Vagina (tissue), 2 donors: ENCODE results near the gene MPP4.

Source experiments
- CTCF ChIP-seq, 3 experiments: fragments of 450-650 bp in 2 of 3; fragments of 200-600 bp in 1 of 3; sonication (generic) in 1 of 3; IDR thresholded peaks; one replicate each; pipeline ENCODE4 v1.5.1; 2017 to 2019; ENCODE audit warnings: antibody characterized with exemption in 3 of 3, mild to moderate bottlenecking in 2 of 3, moderate library complexity in 2 of 3
- POLR2A ChIP-seq, 2 donors: fragments of 450-650 bp; IDR thresholded peaks; one replicate each; pipeline ENCODE4 v1.6.1; 2017; ENCODE audit warnings: antibody characterized with exemption in 2 of 2, mild to moderate bottlenecking in 2 of 2, moderate library complexity in 2 of 2
- POLR2AphosphoS5 ChIP-seq, 2 donors: sonication (generic); formaldehyde crosslinking; IDR thresholded peaks; one replicate each; pipeline ENCODE4 v1.9.0; 2017; ENCODE audit warnings: antibody characterized with exemption in 2 of 2, mild to moderate bottlenecking in 2 of 2, low read depth in 1 of 2; ENCODE audit not compliant: insufficient read depth in 1 of 2

- no peak for TF ChIP-seq POLR2AphosphoS5 (IDR thresholded peaks at IDR 0.05; ENCODE audit: insufficient read depth in 1 of 2, low read depth in 1 of 2)
- no peak for TF ChIP-seq POLR2A (IDR thresholded peaks at IDR 0.05)
- TF ChIP-seq CTCF (IDR thresholded peaks at IDR 0.05): no peak
Observed at GRCh38 chr2:201631041-201631440, 67.4 kb downstream of the MPP4 start.
